WTC11 (cell line): ENCODE measurements around the gene ASCC3.

ENCODE experiments used
- NFYB ChIP-seq: sonication (generic); formaldehyde crosslinking; conservative IDR thresholded peaks from 2 replicates; pipeline ENCODE4 v1.8.0; 2022; ENCODE audit warnings: low read depth, missing genetic modification reagents
- TEAD4 ChIP-seq: sonication (generic); formaldehyde crosslinking; IDR thresholded peaks from 2 replicates; pipeline ENCODE4 v1.8.0; 2022; ENCODE audit warnings: mild to moderate bottlenecking, missing genetic modification reagents
- TF ChIP-seq, protein P1 (sequence below): fragments of 200-600 bp; IDR thresholded peaks from 2 replicates; pipeline ENCODE4 v1.8.0; 2022; ENCODE audit warnings: antibody characterized with exemption
- TF ChIP-seq, protein P2 (sequence below): sonication (generic); formaldehyde crosslinking; IDR thresholded peaks from 2 replicates; pipeline ENCODE4 v1.8.0; 2022; ENCODE audit warnings: mild to moderate bottlenecking, missing genetic modification reagents
- TF ChIP-seq, protein P3 (sequence below): sonication (generic); formaldehyde crosslinking; conservative IDR thresholded peaks from 2 replicates; pipeline ENCODE4 v1.8.1; 2022; ENCODE audit warnings: mild to moderate bottlenecking, missing genetic modification reagents

DNA sequence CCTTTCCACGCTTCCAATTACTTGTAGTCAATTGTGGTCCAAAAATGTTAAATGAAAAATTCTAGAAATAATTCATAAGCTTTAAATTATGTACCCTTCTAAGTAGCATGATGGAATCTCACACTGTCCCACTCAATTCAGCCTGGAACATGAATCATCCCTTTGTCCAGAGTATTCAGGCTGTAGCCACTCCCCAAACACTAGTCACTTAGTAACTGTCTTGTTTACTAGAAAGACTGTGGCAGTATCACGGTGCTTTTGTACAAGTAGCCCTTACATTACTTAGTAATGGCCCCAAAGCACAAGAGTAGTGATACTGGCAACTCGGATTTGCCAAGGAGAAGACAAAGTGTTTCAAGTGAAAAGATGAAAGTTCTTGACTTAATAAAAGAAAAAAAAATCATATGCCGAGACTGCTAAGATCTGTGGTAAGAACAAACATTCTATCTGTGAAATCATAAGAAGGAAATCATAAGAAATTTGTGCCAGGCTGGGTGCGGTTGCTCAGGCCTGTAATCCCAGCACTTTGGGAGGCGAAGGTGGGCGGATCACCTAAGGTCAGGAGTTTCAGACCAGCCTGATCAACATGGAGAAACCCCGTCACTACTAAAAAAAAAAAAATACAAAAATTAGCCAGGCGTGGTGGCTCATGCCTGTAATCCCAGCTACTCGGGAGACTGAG lies 247.9 kb downstream of the ASCC3 start:
- TF ChIP-seq, protein P1, sequence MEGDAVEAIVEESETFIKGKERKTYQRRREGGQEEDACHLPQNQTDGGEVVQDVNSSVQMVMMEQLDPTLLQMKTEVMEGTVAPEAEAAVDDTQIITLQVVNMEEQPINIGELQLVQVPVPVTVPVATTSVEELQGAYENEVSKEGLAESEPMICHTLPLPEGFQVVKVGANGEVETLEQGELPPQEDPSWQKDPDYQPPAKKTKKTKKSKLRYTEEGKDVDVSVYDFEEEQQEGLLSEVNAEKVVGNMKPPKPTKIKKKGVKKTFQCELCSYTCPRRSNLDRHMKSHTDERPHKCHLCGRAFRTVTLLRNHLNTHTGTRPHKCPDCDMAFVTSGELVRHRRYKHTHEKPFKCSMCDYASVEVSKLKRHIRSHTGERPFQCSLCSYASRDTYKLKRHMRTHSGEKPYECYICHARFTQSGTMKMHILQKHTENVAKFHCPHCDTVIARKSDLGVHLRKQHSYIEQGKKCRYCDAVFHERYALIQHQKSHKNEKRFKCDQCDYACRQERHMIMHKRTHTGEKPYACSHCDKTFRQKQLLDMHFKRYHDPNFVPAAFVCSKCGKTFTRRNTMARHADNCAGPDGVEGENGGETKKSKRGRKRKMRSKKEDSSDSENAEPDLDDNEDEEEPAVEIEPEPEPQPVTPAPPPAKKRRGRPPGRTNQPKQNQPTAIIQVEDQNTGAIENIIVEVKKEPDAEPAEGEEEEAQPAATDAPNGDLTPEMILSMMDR, result no peak
- TF ChIP-seq, protein P2, sequence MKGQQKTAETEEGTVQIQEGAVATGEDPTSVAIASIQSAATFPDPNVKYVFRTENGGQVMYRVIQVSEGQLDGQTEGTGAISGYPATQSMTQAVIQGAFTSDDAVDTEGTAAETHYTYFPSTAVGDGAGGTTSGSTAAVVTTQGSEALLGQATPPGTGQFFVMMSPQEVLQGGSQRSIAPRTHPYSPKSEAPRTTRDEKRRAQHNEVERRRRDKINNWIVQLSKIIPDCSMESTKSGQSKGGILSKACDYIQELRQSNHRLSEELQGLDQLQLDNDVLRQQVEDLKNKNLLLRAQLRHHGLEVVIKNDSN (CRISPR knock-in tag), result no peak
- TF ChIP-seq, protein P3, sequence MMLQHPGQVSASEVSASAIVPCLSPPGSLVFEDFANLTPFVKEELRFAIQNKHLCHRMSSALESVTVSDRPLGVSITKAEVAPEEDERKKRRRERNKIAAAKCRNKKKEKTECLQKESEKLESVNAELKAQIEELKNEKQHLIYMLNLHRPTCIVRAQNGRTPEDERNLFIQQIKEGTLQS (CRISPR knock-in tag), result no peak
- TF ChIP-seq TEAD4 (CRISPR knock-in tag) (no peak), NFYB (CRISPR knock-in tag) (no peak)
